HCT116 (cell line): Measurements from ENCODE around the gene RIPOR3. TPM values are rescaled to one million over a fixed set of nuclear protein-coding genes. Genes with fewer than 3 reads are reported as not detected.

Source experiments
- ATAC-seq: fragments of 200-7000 bp; cut with Tn5 transposase; 2 replicates; pipeline ENCODE4 v1.9.1; 2020; ENCODE audit warnings: mild to moderate bottlenecking, moderate library complexity
- BruUV-seq: library from RNA; stranded (reverse); fragments of 400-500 nt; replicated peaks from 2 replicates; lab custom pipeline; 2021; lab: Mats Ljungman, UMichigan
- CTCF ChIA-PET: fragments of 300-600 bp; sonication (Branson Sonifier 250); formaldehyde crosslinking; loops from one replicate; lab custom pipeline; 2021; ENCODE audit warnings: antibody characterized with exemption; lab: Charles Lee
- POLR2A ChIA-PET: fragments of 300-600, 350-600 bp; sonication (Branson Sonifier 250); formaldehyde crosslinking; loops from one replicate; lab custom pipeline; 2021; ENCODE audit warnings: antibody characterized with exemption; lab: Charles Lee
- RAD21 ChIA-PET, 2 experiments: fragments of 300-600 bp; sonication (Branson Sonifier 250); formaldehyde crosslinking; loops; one replicate each; lab custom pipeline; 2023; ENCODE audit warnings: low total read pairs in 2 of 2; ENCODE audit not compliant: uncharacterized antibody in 2 of 2, unreplicated experiment in 2 of 2, low non-redundant PET in 1 of 2; lab: Charles Lee
- DNase-seq: peaks from one replicate; pipeline ENCODE4 v3.0.0-alpha.2; 2010; ENCODE audit warnings: low read depth, low spot score
- H2AFZ ChIP-seq: fragments of 200-600 bp; shearing (Covaris generic), sonication (generic); 2 replicates; pipeline ENCODE4 v1.6.1; 2017; ENCODE audit warnings: low read depth, mixed run types, mixed read lengths, antibody characterized with exemption, low read length; ENCODE audit not compliant: poor library complexity, severe bottlenecking
- H3K27ac ChIP-seq: 2 replicates; pipeline ENCODE4 v1.5.1; 2012; ENCODE audit warnings: low read depth, low read length
- H3K27me3 ChIP-seq: fragments of 200-600 bp; sonication (generic); 2 replicates; pipeline ENCODE4 v1.6.1; 2016; ENCODE audit warnings: mixed run types, low read length, mixed read lengths; ENCODE audit not compliant: insufficient read depth
- H3K36me3 ChIP-seq, 2 experiments: fragments of 200-500 bp in 1 of 2; fragments of 200-600 bp in 1 of 2; sonication (Bioruptor generic) in 1 of 2; sonication (generic) in 1 of 2; 2 replicates each; pipeline versions ENCODE4 v1.5.1 to v1.6.1; 2014 to 2016; ENCODE audit warnings: low read length in 2 of 2, inconsistent platforms in 1 of 2, mixed read lengths in 1 of 2, mixed run types in 1 of 2; ENCODE audit not compliant: insufficient read depth in 2 of 2, control insufficient read depth in 1 of 2
- H3K4me1 ChIP-seq, 2 experiments: fragments of 200-600 bp in 1 of 2; sonication (generic) in 1 of 2; 2 replicates each; pipeline versions ENCODE4 v1.5.1 to v1.6.1; 2012 to 2017; ENCODE audit warnings: low read length in 2 of 2, inconsistent platforms in 1 of 2, mild to moderate bottlenecking in 1 of 2, mixed read lengths in 1 of 2, mixed run types in 1 of 2, moderate library complexity in 1 of 2; ENCODE audit not compliant: insufficient read depth in 2 of 2, control insufficient read depth in 1 of 2
- H3K4me2 ChIP-seq: fragments of 200-600 bp; sonication (generic); 2 replicates; pipeline ENCODE4 v1.6.1; 2017; ENCODE audit warnings: mixed run types, low read length, mixed read lengths
- H3K4me3 ChIP-seq, 2 experiments: fragments of 200-600 bp in 1 of 2; sonication (generic) in 1 of 2; replicated peaks in 1 of 2; 2 replicates each; pipeline ENCODE4 v1.5.1; 2011 to 2016; ENCODE audit warnings: low read length in 2 of 2, control low read depth in 1 of 2, low read depth in 1 of 2, mild to moderate bottlenecking in 1 of 2, mixed read lengths in 1 of 2, mixed run types in 1 of 2
- H3K79me2 ChIP-seq: fragments of 200-600 bp; sonication (generic); 2 replicates; pipeline ENCODE4 v1.6.1; 2017; ENCODE audit warnings: mild to moderate bottlenecking, mixed run types, low read length, moderate library complexity, mixed read lengths; ENCODE audit not compliant: insufficient read depth
- H3K9ac ChIP-seq: fragments of 200-600 bp; sonication (generic); 2 replicates; pipeline ENCODE4 v1.6.1; 2016; ENCODE audit warnings: low read length, mixed read lengths
- H3K9me2 ChIP-seq: fragments of 200-600 bp; sonication (generic), shearing (Covaris generic); 2 replicates; pipeline ENCODE4 v1.6.1; 2017; ENCODE audit warnings: mixed run types, mild to moderate bottlenecking, moderate library complexity; ENCODE audit not compliant: insufficient read depth
- H3K9me3 ChIP-seq, 2 experiments: fragments of 200-500 bp in 1 of 2; fragments of 200-600 bp in 1 of 2; sonication (Bioruptor generic) in 1 of 2; sonication (generic) in 1 of 2; 2 replicates each; pipeline ENCODE4 v1.6.1; 2014 to 2017; ENCODE audit warnings: low read length in 2 of 2, mixed read lengths in 2 of 2, inconsistent platforms in 1 of 2, low read depth in 1 of 2, mild to moderate bottlenecking in 1 of 2, mixed run types in 1 of 2, moderate library complexity in 1 of 2; ENCODE audit not compliant: control insufficient read depth in 1 of 2, insufficient read depth in 1 of 2
- H4K20me1 ChIP-seq: fragments of 200-600 bp; sonication (generic), shearing (Covaris generic); 2 replicates; pipeline ENCODE4 v1.6.1; 2017; ENCODE audit warnings: mixed run types, mild to moderate bottlenecking, moderate library complexity; ENCODE audit not compliant: insufficient read depth
- CBX3 ChIP-seq: IDR thresholded peaks from 2 replicates; pipeline ENCODE4 v1.6.1; 2012; ENCODE audit warnings: low read depth
- CEBPB ChIP-seq: IDR thresholded peaks from 2 replicates; pipeline ENCODE4 v1.6.1; 2012; ENCODE audit warnings: low read depth
- FOSL1 ChIP-seq: IDR thresholded peaks from 2 replicates; pipeline ENCODE4 v1.6.1; 2012; ENCODE audit warnings: low read depth
- JUND ChIP-seq: IDR thresholded peaks from 2 replicates; pipeline ENCODE4 v1.6.1; 2012
- POLR2A ChIP-seq: IDR thresholded peaks from 2 replicates; pipeline ENCODE4 v1.7.0; 2011; ENCODE audit warnings: borderline replicate concordance; ENCODE audit not compliant: insufficient read depth, insufficient read length; ENCODE audit errors: extremely low read depth
- ZBTB33 ChIP-seq: IDR thresholded peaks from 2 replicates; pipeline ENCODE4 v1.6.1; 2011; ENCODE audit warnings: mild to moderate bottlenecking, low read length, moderate library complexity; ENCODE audit not compliant: insufficient replicate concordance; ENCODE audit errors: extremely low read depth
- ZFX ChIP-seq: fragments of 450-650 bp; IDR thresholded peaks from 2 replicates; pipeline ENCODE4 v1.6.1; 2017
- intact Hi-C: fragments of 100-400 bp; cut with micrococcal nuclease; formaldehyde crosslinking; loops from 2 replicates; pipeline ENCODE4 v1.10.0; 2022
- total RNA-seq: library from RNA; stranded (reverse); gene quantifications from one replicate; pipeline ENCODE4 v1.2.1, GENCODE V29; 2021; ENCODE audit not compliant: unreplicated experiment

Gene RIPOR3
- total RNA-seq, 1 experiment from 2014 or later: 0.22 TPM

- no peak overlapping the region for H3K4me3 ChIP-seq
- H3K36me3 ChIP-seq: no peaks in the 10 kb centered on the region
- no peak for ATAC-seq
- TF ChIP-seq ZBTB33 (no peak), ZFX (no peak), CEBPB (no peak), FOSL1 (no peak), CBX3 (no peak), POLR2A (no peak), JUND (no peak)
- DNase-seq: no peak
- H3K9me3 ChIP-seq: no peaks in the 10 kb centered on the region
- CTCF ChIA-PET: no interaction called here
- peaks cover 9 to 10% of the 10 kb centered on the region in 2 experiments; a peak in 3 of 4 replicates for H3K4me1 ChIP-seq
- H4K20me1 ChIP-seq: no peaks in the 10 kb centered on the region
- RAD21 ChIA-PET: interaction anchor here in 1 of 2 experiments (0.7 kb wide), 1 partner anchor 43 kb away, joined by 4 read pairs; no protein-coding TSS in a partner anchor
- BruUV-seq: no TSS peak
- intact Hi-C loops: no loop called here
- no peaks in the 10 kb centered on the region for H3K9me2 ChIP-seq
- H3K27me3 ChIP-seq: no peaks in the 10 kb centered on the region
- no peaks in the 10 kb centered on the region for H3K79me2 ChIP-seq
- no peak overlapping the region for H3K27ac ChIP-seq
- no peak overlapping the region for H2AFZ ChIP-seq
- POLR2A ChIA-PET: no interaction called here
- H3K9ac ChIP-seq: no peak overlapping the region
- no peak overlapping the region for H3K4me2 ChIP-seq
Observed at GRCh38 chr20:50681359-50682064, 9.8 kb downstream of the RIPOR3 start.
